Loucy (cell line): ENCODE results near the gene VPS13D.

Experiments
- H2AFZ ChIP-seq: fragments of 200-600 bp; sonication (generic); 2 replicates; pipeline ENCODE4 v1.6.0; 2016; ENCODE audit warnings: antibody characterized with exemption, mild to moderate bottlenecking, low read length, moderate library complexity
- H3F3A ChIP-seq: fragments of 200-600 bp; 2 replicates; pipeline ENCODE4 v1.6.0; 2016; ENCODE audit warnings: antibody characterized with exemption, low read depth, mild to moderate bottlenecking
- H3K27me3 ChIP-seq: fragments of 200-600 bp; sonication (generic); 2 replicates; pipeline ENCODE4 v1.6.1; 2014; ENCODE audit warnings: low read length, mild to moderate bottlenecking; ENCODE audit not compliant: insufficient read depth, poor library complexity, severe bottlenecking
- H3K36me3 ChIP-seq: fragments of 200-600 bp; sonication (generic); 2 replicates; pipeline ENCODE4 v1.6.1; 2016; ENCODE audit warnings: low read length; ENCODE audit not compliant: insufficient read depth
- H3K4me1 ChIP-seq: fragments of 200-600 bp; sonication (generic); 2 replicates; pipeline ENCODE4 v1.5.1; 2014; ENCODE audit warnings: low read length, mild to moderate bottlenecking; ENCODE audit not compliant: insufficient read depth, poor library complexity, severe bottlenecking
- H3K4me2 ChIP-seq: fragments of 200-600 bp; sonication (generic); 2 replicates; pipeline ENCODE4 v1.6.0; 2014; ENCODE audit warnings: antibody characterized with exemption, low read length, low read depth, mild to moderate bottlenecking; ENCODE audit not compliant: poor library complexity, severe bottlenecking
- H3K4me3 ChIP-seq: fragments of 200-600 bp; sonication (generic); 2 replicates; pipeline ENCODE4 v1.5.1; 2014; ENCODE audit warnings: low read length, mild to moderate bottlenecking, mixed read lengths; ENCODE audit not compliant: poor library complexity, severe bottlenecking
- H3K79me2 ChIP-seq: fragments of 200-600 bp; sonication (generic); 2 replicates; pipeline ENCODE4 v1.6.1; 2014; ENCODE audit warnings: low read length; ENCODE audit not compliant: insufficient read depth
- H3K9ac ChIP-seq: fragments of 200-600 bp; sonication (generic); 2 replicates; pipeline ENCODE4 v1.6.0; 2014; ENCODE audit warnings: mild to moderate bottlenecking, low read depth, low read length, moderate library complexity; ENCODE audit not compliant: poor library complexity, severe bottlenecking
- H3K9me2 ChIP-seq: fragments of 200-600 bp; sonication (generic); replicated peaks from 2 replicates; pipeline ENCODE4 v1.6.1; 2016; ENCODE audit warnings: low read depth, low read length, mixed read lengths
- H3K9me3 ChIP-seq: fragments of 200-600 bp; sonication (generic); 2 replicates; pipeline ENCODE4 v1.6.1; 2014; ENCODE audit warnings: mild to moderate bottlenecking, antibody characterized with exemption, low read length, low read depth; ENCODE audit not compliant: insufficient read depth
- H4K20me1 ChIP-seq: fragments of 200-600 bp; sonication (generic); 2 replicates; pipeline ENCODE4 v1.6.0; 2014; ENCODE audit warnings: antibody characterized with exemption, low read length, mild to moderate bottlenecking; ENCODE audit not compliant: insufficient read depth, poor library complexity, severe bottlenecking
- EZH2phosphoT487 ChIP-seq: fragments of 200-600 bp; IDR thresholded peaks from 2 replicates; pipeline ENCODE4 v1.6.1; 2018; ENCODE audit warnings: antibody characterized with exemption, mild to moderate bottlenecking, moderate library complexity, borderline replicate concordance
- TF ChIP-seq, protein P1 (sequence below): fragments of 200-600 bp; sonication (generic); conservative IDR thresholded peaks from 2 replicates; pipeline ENCODE4 v1.5.1; 2014; ENCODE audit warnings: mild to moderate bottlenecking, antibody characterized with exemption, low read length

The VPS13D gene

DNA sequence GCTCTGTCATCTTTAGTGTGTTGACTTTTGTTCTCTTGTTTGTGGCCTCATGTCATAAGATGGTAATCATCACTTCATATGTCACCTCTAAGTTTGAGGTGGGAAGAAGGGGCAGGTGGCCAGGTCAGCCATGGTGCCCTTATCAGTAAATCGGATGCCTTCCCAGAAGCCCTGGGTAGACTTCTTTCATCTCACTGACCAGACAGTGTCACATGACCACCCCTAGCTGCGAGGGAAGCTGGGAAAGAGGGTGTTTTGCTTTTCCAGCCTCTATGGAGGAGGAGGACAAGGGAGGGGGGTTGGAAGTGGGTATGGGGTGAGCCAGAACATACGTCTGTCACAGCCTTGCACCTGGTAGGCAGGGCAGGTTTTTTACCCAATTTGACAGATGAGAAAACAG lies 34.4 kb upstream of the VPS13D start:
- H3K36me3 ChIP-seq = peaks cover 52% of the 10 kb centered on the region; the same call in 1 of the 2 replicates
- H4K20me1 ChIP-seq = no peaks in the 10 kb centered on the region
- H3K79me2 ChIP-seq = no peaks in the 10 kb centered on the region
- H3K9me3 ChIP-seq = no peaks in the 10 kb centered on the region
- no peak overlapping the region for H3K4me2 ChIP-seq
- no peaks in the 10 kb centered on the region for H3K9me2 ChIP-seq
- no peaks in the 10 kb centered on the region for H3K27me3 ChIP-seq
- H3K9ac ChIP-seq = no peak overlapping the region
- no peak overlapping the region for H3K4me3 ChIP-seq
- no peak for TF ChIP-seq EZH2phosphoT487
- TF ChIP-seq, protein P1, sequence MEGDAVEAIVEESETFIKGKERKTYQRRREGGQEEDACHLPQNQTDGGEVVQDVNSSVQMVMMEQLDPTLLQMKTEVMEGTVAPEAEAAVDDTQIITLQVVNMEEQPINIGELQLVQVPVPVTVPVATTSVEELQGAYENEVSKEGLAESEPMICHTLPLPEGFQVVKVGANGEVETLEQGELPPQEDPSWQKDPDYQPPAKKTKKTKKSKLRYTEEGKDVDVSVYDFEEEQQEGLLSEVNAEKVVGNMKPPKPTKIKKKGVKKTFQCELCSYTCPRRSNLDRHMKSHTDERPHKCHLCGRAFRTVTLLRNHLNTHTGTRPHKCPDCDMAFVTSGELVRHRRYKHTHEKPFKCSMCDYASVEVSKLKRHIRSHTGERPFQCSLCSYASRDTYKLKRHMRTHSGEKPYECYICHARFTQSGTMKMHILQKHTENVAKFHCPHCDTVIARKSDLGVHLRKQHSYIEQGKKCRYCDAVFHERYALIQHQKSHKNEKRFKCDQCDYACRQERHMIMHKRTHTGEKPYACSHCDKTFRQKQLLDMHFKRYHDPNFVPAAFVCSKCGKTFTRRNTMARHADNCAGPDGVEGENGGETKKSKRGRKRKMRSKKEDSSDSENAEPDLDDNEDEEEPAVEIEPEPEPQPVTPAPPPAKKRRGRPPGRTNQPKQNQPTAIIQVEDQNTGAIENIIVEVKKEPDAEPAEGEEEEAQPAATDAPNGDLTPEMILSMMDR = no peak
- no peaks in the 10 kb centered on the region for H3F3A ChIP-seq
- H3K4me1 ChIP-seq = no peaks in the 10 kb centered on the region
- H2AFZ ChIP-seq = no peak overlapping the region

DNA sequence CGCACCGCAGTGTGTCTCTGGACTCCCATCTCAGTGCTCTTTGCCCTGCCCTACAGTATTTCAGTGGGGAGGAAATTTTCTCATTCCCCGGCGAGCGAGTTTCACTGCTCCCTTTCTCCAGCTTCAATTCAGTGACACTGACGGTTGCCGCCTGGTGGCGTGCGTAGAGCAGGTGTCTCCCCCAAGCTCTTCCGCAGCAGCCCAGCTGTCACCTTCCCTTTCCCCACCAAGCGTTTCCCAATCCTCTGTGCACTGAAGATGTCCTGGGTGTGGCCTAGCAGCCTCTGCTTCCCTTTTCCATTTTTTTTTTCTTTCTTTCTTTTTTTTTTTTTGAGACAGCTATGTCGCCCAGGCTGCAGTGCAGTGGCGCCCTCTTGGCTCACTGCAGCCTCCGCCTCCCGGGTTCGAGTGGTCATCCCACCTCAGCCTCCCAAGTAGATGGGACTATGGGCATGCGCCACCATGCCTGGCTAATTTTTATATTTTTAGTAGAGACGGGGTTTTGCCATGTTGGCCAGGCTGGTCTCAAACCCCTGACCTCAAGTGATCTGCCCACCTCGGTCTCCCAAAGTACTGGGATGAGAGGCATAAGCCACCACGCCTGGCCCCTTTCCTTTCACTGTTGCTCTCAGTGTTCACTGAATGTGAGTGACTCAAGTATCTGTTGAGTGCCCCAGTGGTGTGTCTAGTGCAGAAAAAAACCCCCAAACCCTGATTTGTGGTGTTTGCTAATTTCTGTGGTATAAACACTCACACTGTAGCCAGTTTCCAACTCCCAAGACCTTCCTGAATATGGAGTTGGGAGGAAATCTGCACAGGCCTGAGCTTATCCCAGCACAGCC lies 33.0 kb upstream of the VPS13D start:
- no peaks in the 10 kb centered on the region for H3K9me3 ChIP-seq
- H4K20me1 ChIP-seq = no peaks in the 10 kb centered on the region
- no peaks in the 10 kb centered on the region for H3K27me3 ChIP-seq
- H3K4me3 ChIP-seq = no peak overlapping the region
- no peaks in the 10 kb centered on the region for H3K79me2 ChIP-seq
- no peaks in the 10 kb centered on the region for H3K4me1 ChIP-seq
- H3K36me3 ChIP-seq = peaks cover 52% of the 10 kb centered on the region; the same call in 1 of the 2 replicates
- no peak overlapping the region for H3K9ac ChIP-seq
- H2AFZ ChIP-seq = no peak overlapping the region
- no peaks in the 10 kb centered on the region for H3K9me2 ChIP-seq
- H3K4me2 ChIP-seq = no peak overlapping the region
- H3F3A ChIP-seq = no peaks in the 10 kb centered on the region
- no peak for TF ChIP-seq EZH2phosphoT487
- TF ChIP-seq, protein P1 = peak; percentile 21

DNA sequence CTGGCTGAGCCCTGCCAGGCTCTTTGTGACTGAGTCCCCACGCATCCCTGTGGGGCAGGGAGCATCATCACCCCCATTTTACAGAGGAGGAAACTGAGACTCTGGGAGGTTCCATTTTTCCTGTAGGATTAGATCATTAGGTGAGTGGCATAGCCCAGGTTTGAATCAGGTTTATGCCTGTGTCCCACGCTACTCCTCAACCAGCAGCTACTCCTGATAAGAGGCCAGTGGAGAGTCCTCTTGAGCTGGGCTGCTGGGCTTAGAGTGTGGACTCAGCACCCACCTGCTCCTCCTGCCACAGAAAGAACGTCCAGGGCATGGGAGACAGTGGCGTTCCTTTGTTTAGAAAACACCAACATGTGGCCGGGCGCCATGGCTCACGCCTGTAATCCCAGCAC lies 32.3 kb upstream of the VPS13D start:
- TF ChIP-seq EZH2phosphoT487 = no peak
- TF ChIP-seq, protein P1 = no peak
- Histone ChIP-seq H3K36me3 (peaks cover 52% of the 10 kb centered on the region; the same call in 1 of the 2 replicates), H3K27me3 (no peaks in the 10 kb centered on the region)

More for the DNA sequence above, 32.3 kb upstream of the VPS13D start:
- Histone ChIP-seq H3F3A (no peaks in the 10 kb centered on the region), H3K4me1 (no peaks in the 10 kb centered on the region), H3K4me2 (no peak overlapping the region), H3K79me2 (no peaks in the 10 kb centered on the region), H2AFZ (no peak overlapping the region), H3K9me2 (no peaks in the 10 kb centered on the region), H3K9me3 (no peaks in the 10 kb centered on the region), H4K20me1 (no peaks in the 10 kb centered on the region), H3K9ac (no peak overlapping the region), H3K4me3 (no peak overlapping the region)
